CD4-positive, alpha-beta T cell (primary cell): ENCODE results near the gene PAX6. TPM values are rescaled to one million over a fixed set of nuclear protein-coding genes. Genes with fewer than 3 reads are reported as not detected.

Experiments used
- ATAC-seq: fragments of 200-7000 bp; cut with Tn5 transposase; one replicate; pipeline ENCODE4 v1.10.0; 2022; ENCODE audit warnings: mild to moderate bottlenecking; ENCODE audit not compliant: poor library complexity
- CTCF ChIA-PET: fragments of 350-600 bp; sonication (Branson Sonifier 250); formaldehyde crosslinking; loops from one replicate; lab custom pipeline; 2021; ENCODE audit warnings: antibody characterized with exemption, inconsistent platforms; lab: Charles Lee
- POLR2A ChIA-PET: fragments of 350-600 bp; sonication (Branson Sonifier 250); formaldehyde crosslinking; loops from one replicate; lab custom pipeline; 2021; ENCODE audit warnings: antibody characterized with exemption, inconsistent platforms; lab: Charles Lee
- DNase-seq, 14 experiments: peaks; one replicate each; pipeline ENCODE4 v3.0.0-alpha.2; 2013 to 2020; ENCODE audit warnings: mixed read lengths in 2 of 14
- H3K27ac ChIP-seq, 2 donors: one replicate each; pipeline versions ENCODE4 v1.5.1 to v1.7.0; 2013; ENCODE audit warnings: low read length in 2 of 2, low read depth in 1 of 2, mild to moderate bottlenecking in 1 of 2
- H3K27me3 ChIP-seq, 2 experiments: 1 replicate in 1 of 2; 2 replicates in 1 of 2; pipeline versions ENCODE4 v1.6.1 to v1.7.0; 2013; ENCODE audit warnings: low read length in 2 of 2, control low read depth in 1 of 2, mild to moderate bottlenecking in 1 of 2, moderate library complexity in 1 of 2; ENCODE audit not compliant: insufficient read depth in 2 of 2, control insufficient read depth in 1 of 2
- H3K36me3 ChIP-seq: one replicate; pipeline ENCODE4 v1.6.1; 2013; ENCODE audit warnings: low read length, control low read depth; ENCODE audit not compliant: insufficient read depth
- H3K4me1 ChIP-seq: one replicate; pipeline ENCODE4 v1.6.1; 2013; ENCODE audit warnings: low read length, control low read depth; ENCODE audit not compliant: insufficient read depth
- H3K4me3 ChIP-seq: one replicate; pipeline ENCODE4 v1.5.1; 2013; ENCODE audit warnings: mild to moderate bottlenecking, low read length, moderate library complexity
- H3K9me3 ChIP-seq, 2 experiments: 1 replicate in 1 of 2; 2 replicates in 1 of 2; pipeline versions ENCODE4 v1.6.1 to v1.7.0; 2013; ENCODE audit warnings: low read length in 2 of 2, mild to moderate bottlenecking in 2 of 2, control low read depth in 1 of 2, moderate library complexity in 1 of 2; ENCODE audit not compliant: control insufficient read depth in 1 of 2, insufficient read depth in 1 of 2
- H3K27ac Mint-ChIP-seq: one replicate; pipeline ENCODE4 v1.8.0; 2020; ENCODE audit warnings: mixed read lengths
- H3K27me3 Mint-ChIP-seq: one replicate; pipeline ENCODE4 v1.8.0; 2021; ENCODE audit warnings: mixed read lengths
- H3K36me3 Mint-ChIP-seq: one replicate; pipeline ENCODE4 v1.8.0; 2021; ENCODE audit warnings: low read depth, mixed read lengths
- H3K4me1 Mint-ChIP-seq: one replicate; pipeline ENCODE4 v1.8.0; 2021; ENCODE audit warnings: low read depth, mixed read lengths
- H3K4me3 Mint-ChIP-seq: one replicate; pipeline ENCODE4 v1.8.0; 2020; ENCODE audit warnings: mild to moderate bottlenecking, mixed read lengths
- H3K9me3 Mint-ChIP-seq: one replicate; pipeline ENCODE4 v1.8.0; 2020; ENCODE audit warnings: mixed read lengths
- CTCF ChIP-seq: fragments of 200-600 bp; IDR thresholded peaks from one replicate; pipeline ENCODE4 v1.8.0; 2022; ENCODE audit warnings: antibody characterized with exemption, mild to moderate bottlenecking
- intact Hi-C, 2 experiments: fragments of 100-400 bp; cut with DNase I in 1 of 2; cut with micrococcal nuclease in 1 of 2; formaldehyde crosslinking; loops; one replicate each; pipeline versions ENCODE4 v1.15.1 to v1.9.0; 2023 to 2025; cut with DNase I, micrococcal nuclease
- total RNA-seq, 174 experiments: library from RNA in 2 of 174; stranded (reverse) in 2 of 174; gene quantifications; one replicate each; pipeline ENCODE4 v1.2.3 and lab custom pipeline; 2021 to 2026

Gene PAX6
- total RNA-seq, 2 experiments from 2014 or later, result not detected

GRCh38 chr11:31768749-31769640 is 42.1 kb downstream of the PAX6 start:
- Mint-ChIP-seq H3K9me3 (no peaks in the 10 kb centered on the region), H3K36me3 (peaks cover 39% of the 10 kb centered on the region), H3K27me3 (no peaks in the 10 kb centered on the region), H3K4me3 (no peak overlapping the region), H3K27ac (no peak overlapping the region), H3K4me1 (no peaks in the 10 kb centered on the region)
- H3K4me3 ChIP-seq, result no peak overlapping the region
- H3K27ac ChIP-seq, result no peak overlapping the region
- intact Hi-C loops, result no loop called here
- H3K9me3 ChIP-seq, result no peaks in the 10 kb centered on the region
- ChIA-PET POLR2A (no interaction called here), CTCF (no interaction called here)
- ATAC-seq, result no peak
- H3K27me3 ChIP-seq, result no peaks in the 10 kb centered on the region
- DNase-seq, result no peak
- H3K4me1 ChIP-seq, result no peaks in the 10 kb centered on the region
- TF ChIP-seq CTCF, result no peak
- H3K36me3 ChIP-seq, result no peaks in the 10 kb centered on the region

- Mint-ChIP-seq H3K4me3 (no peak overlapping the region), H3K27ac (no peak overlapping the region), H3K4me1 (no peaks in the 10 kb centered on the region), H3K27me3 (no peaks in the 10 kb centered on the region), H3K9me3 (no peaks in the 10 kb centered on the region), H3K36me3 (peaks cover 28% of the 10 kb centered on the region)
- Histone ChIP-seq H3K4me1 (no peaks in the 10 kb centered on the region), H3K9me3 (no peaks in the 10 kb centered on the region), H3K4me3 (no peak overlapping the region), H3K27ac (no peak overlapping the region), H3K36me3 (no peaks in the 10 kb centered on the region), H3K27me3 (no peaks in the 10 kb centered on the region)
- TF ChIP-seq CTCF, result no peak
- DNase-seq, result no peak
- intact Hi-C loops, result no loop called here
- no peak for ATAC-seq
- ChIA-PET POLR2A (no interaction called here), CTCF (no interaction called here)
Measured at GRCh38 chr11:31767685-31768084, 43.4 kb downstream of the PAX6 start.

GRCh38 chr11:31767066-31767465 is 44.1 kb downstream of the PAX6 start:
- TF ChIP-seq CTCF, result no peak
- H3K27me3 ChIP-seq, result no peaks in the 10 kb centered on the region
- Mint-ChIP-seq H3K4me1 (no peaks in the 10 kb centered on the region), H3K27ac (no peak overlapping the region), H3K4me3 (no peak overlapping the region), H3K27me3 (no peaks in the 10 kb centered on the region), H3K36me3 (peaks cover 21% of the 10 kb centered on the region), H3K9me3 (no peaks in the 10 kb centered on the region)
- ATAC-seq, result no peak
- ChIA-PET CTCF (no interaction called here), POLR2A (no interaction called here)
- intact Hi-C loops, result no loop called here
- no peak for DNase-seq
- no peak overlapping the region for H3K4me3 ChIP-seq
- no peaks in the 10 kb centered on the region for H3K4me1 ChIP-seq
- no peaks in the 10 kb centered on the region for H3K36me3 ChIP-seq
- no peaks in the 10 kb centered on the region for H3K9me3 ChIP-seq
- no peak overlapping the region for H3K27ac ChIP-seq
